GM12892 (cell line): ENCODE measurements around the gene LARGE1.
"Not testable (repeated sequence)": the region's sequence is repeated elsewhere in the genome, so short reads cannot be mapped to it uniquely, and the experiment has no call there.

Source experiments
- DNase-seq: peaks from one replicate; pipeline ENCODE4 v3.0.0; 2011; ENCODE audit not compliant: insufficient read length
- FAIRE-seq: peaks from 2 replicates; lab custom pipeline; 2011; peaks lifted over from hg19 to GRCh38; lab: Jason Lieb, UNC
- POLR2A ChIP-seq: IDR thresholded peaks from 2 replicates; pipeline ENCODE4 v1.6.1; 2011; ENCODE audit warnings: low read depth, low read length, control low read depth
- POLR2AphosphoS5 ChIP-seq: IDR thresholded peaks from 2 replicates; pipeline ENCODE4 v1.6.1; 2011; ENCODE audit warnings: low read depth, low read length, control low read depth
- TAF1 ChIP-seq: IDR thresholded peaks from 2 replicates; pipeline ENCODE4 v1.6.1; 2011; ENCODE audit warnings: low read depth, mild to moderate bottlenecking, control low read depth, low read length, borderline replicate concordance

The LARGE1 gene

DNA sequence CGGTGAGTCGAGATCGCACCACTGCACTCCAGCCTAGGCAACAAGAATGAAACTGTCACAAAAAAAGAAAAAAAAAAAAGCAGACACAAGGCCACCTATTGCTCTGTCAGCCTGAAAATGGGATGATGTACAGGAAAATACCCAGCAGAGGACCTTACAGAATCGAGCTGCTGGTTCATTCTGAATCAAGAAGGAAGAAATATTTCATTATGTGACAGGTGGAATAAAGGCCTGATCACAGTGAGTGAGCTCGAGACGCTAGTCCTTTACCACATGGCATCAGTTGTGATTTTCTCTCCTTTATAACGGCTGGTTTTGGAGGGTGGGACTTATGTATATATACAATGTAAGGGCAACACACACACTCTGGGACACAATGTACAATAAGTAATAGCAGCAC is 340.0 kb downstream of the LARGE1 start:
- no peak for DNase-seq
- TF ChIP-seq POLR2A (no peak), TAF1 (no peak), POLR2AphosphoS5 (no peak)
- FAIRE-seq = no peak

GRCh38 chr22:33579448-33580093 is 340.7 kb downstream of the LARGE1 start:
- TF ChIP-seq TAF1 = no peak
- no peak for TF ChIP-seq POLR2AphosphoS5
- no peak for TF ChIP-seq POLR2A
- peak; percentile 82 for FAIRE-seq
- DNase-seq = peak; percentile 29

GRCh38 chr22:33578752-33579151 is 341.5 kb downstream of the LARGE1 start:
- DNase-seq (no peak), FAIRE-seq (no peak)
- TF ChIP-seq TAF1 (no peak), POLR2A (no peak), POLR2AphosphoS5 (no peak)

- no peak for TF ChIP-seq POLR2A
- no peak for TF ChIP-seq TAF1
- TF ChIP-seq POLR2AphosphoS5 = no peak
- FAIRE-seq (no peak), DNase-seq (no peak)
Observed at GRCh38 chr22:33577862-33578411, 342.3 kb downstream of the LARGE1 start.

- FAIRE-seq (no peak), DNase-seq (no peak)
- TF ChIP-seq POLR2AphosphoS5 (no peak), POLR2A (no peak), TAF1 (no peak)
Observed at GRCh38 chr22:33576205-33576604, 344.1 kb downstream of the LARGE1 start.

GRCh38 chr22:33575771-33576170 is 344.5 kb downstream of the LARGE1 start:
- TF ChIP-seq TAF1 (no peak), POLR2AphosphoS5 (no peak), POLR2A (no peak)
- FAIRE-seq (no peak), DNase-seq (no peak)

GRCh38 chr22:33575041-33575440 is 345.2 kb downstream of the LARGE1 start:
- DNase-seq (no peak), FAIRE-seq (no peak)
- TF ChIP-seq TAF1 = no peak
- no peak for TF ChIP-seq POLR2A
- TF ChIP-seq POLR2AphosphoS5 = no peak

DNA sequence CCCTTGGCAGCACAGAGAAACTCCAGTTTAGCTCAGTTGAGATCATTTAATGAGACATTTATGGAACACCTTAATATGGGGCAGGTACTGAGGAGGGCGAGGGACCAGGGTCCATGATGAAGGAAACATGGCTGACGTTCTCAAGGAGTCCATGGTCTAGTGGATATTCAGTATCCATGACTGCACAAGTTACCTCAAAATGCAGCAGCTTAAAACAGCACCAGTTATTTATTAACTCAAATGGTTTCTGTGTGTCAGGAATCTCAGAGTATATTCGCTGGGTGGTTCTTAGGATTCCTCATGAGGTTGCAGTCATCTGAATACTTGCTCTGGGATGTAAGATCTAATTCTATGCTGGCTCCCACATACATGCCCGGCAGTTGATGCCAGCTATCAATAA is 346.8 kb downstream of the LARGE1 start:
- TF ChIP-seq POLR2A (no peak), POLR2AphosphoS5 (no peak), TAF1 (no peak)
- DNase-seq (no peak), FAIRE-seq (peak; percentile 36)

DNA sequence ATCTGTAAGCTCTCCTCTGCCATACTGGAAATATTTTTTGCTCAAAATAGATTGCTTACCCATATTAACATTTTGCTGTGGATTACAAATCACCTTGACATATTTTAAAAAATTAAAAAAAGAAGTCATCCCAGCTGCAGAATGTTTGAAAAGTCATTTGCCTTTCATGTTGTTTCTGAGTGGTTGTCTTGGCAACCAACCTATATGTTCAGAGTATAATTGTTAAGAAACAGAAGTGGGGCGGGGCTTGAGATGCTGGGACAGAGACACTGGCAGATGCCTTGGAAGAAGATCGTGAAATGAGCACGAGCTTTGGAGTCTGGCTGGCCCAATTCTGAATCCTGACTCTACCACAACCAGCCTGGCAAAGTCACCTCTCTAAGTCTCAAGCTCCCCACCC is 348.2 kb downstream of the LARGE1 start:
- FAIRE-seq (no peak), DNase-seq (no peak)
- TF ChIP-seq POLR2AphosphoS5 (no peak), TAF1 (no peak), POLR2A (no peak)

DNA sequence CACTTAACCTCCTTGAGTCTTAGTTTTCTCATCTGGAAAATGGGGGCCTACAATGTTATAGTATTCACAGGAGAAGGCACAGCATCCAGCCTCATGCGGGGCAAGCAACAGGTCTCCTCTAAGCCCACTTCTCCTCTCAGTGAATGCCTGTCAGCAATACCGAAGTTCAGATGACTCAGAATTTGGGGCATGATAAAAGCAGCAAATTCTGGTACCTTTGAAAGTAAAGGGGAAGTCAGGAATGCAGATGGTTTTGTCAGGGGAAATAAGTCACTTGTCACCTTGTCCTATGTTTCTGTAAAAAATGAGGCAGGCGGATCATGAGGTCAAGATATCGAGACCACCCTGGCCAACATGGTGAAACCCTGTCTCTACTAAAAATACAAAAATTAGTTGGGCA is 350.2 kb downstream of the LARGE1 start:
- TF ChIP-seq POLR2A = no peak
- peak; percentile 40 for FAIRE-seq
- no peak for DNase-seq

- no peak for DNase-seq
- FAIRE-seq = peak; percentile 54
- no peak for TF ChIP-seq POLR2AphosphoS5
- TF ChIP-seq TAF1 = no peak
- no peak for TF ChIP-seq POLR2A
Observed at GRCh38 chr22:33569559-33569958, 350.7 kb downstream of the LARGE1 start.

DNA sequence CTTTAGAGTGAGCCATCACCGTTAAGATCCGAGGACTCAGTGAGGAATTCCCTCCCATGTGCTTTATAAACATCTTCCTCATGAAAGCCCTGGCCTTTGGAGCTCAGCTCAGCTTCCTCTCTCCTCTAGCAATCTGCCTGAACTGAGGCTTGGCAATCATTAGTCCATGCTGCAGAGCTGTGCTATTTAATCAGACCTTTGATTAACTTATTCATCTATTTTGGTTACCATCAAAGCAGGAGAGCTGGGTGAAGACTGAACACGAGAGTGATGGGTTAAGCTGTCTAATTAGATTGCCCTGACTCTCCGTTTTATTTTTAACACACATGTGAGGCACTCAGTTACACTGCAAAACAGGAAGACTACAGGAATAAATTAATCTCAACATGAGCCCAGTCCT is 351.3 kb downstream of the LARGE1 start:
- DNase-seq (no peak), FAIRE-seq (peak; percentile 78)
- TF ChIP-seq TAF1 = no peak
- no peak for TF ChIP-seq POLR2A
- no peak for TF ChIP-seq POLR2AphosphoS5

- FAIRE-seq = peak; percentile 72
- DNase-seq = not testable (repeated sequence)
Observed at GRCh38 chr22:33566495-33566894, 353.8 kb downstream of the LARGE1 start.
